ENCODE measurements around the gene CHCHD3.
A peak's percentile ranks its signal among the peaks of the same experiment; 100 is the strongest.
"Not testable (repeated sequence)": the region's sequence is repeated elsewhere in the genome, so short reads cannot be mapped to it uniquely, and the experiment has no call there.

CHCHD3 gene

GRCh38 chr7:132904209-132904608 lies 177.7 kb downstream of the CHCHD3 start:
- DNase-seq (ENCODE audit: low read depth, low spot score): no peak

GRCh38 chr7:132902294-132902693 lies 179.6 kb downstream of the CHCHD3 start:
- DNase-seq (ENCODE audit: low read depth, low spot score): not testable (repeated sequence)

GRCh38 chr7:132901241-132901640 lies 180.6 kb downstream of the CHCHD3 start:
- DNase-seq (ENCODE audit: low read depth, low spot score): no peak

GRCh38 chr7:132899833-132900232 lies 182.1 kb downstream of the CHCHD3 start:
- no peak for DNase-seq (ENCODE audit: low read depth, low spot score)

GRCh38 chr7:132898641-132899175 lies 183.2 kb downstream of the CHCHD3 start:
- DNase-seq (ENCODE audit: low read depth, low spot score): not testable (repeated sequence)

GRCh38 chr7:132897093-132897687 lies 184.7 kb downstream of the CHCHD3 start:
- DNase-seq (ENCODE audit: low read depth, low spot score): no peak

- no peak for DNase-seq (ENCODE audit: low read depth, low spot score)
Observed at GRCh38 chr7:132895231-132895630, 186.7 kb downstream of the CHCHD3 start.

GRCh38 chr7:132893560-132893959 lies 188.3 kb downstream of the CHCHD3 start:
- DNase-seq (ENCODE audit: low read depth, low spot score): no peak

GRCh38 chr7:132892744-132893143 lies 189.1 kb downstream of the CHCHD3 start:
- DNase-seq (ENCODE audit: low read depth, low spot score): not testable (repeated sequence)

- DNase-seq (ENCODE audit: low read depth, low spot score): no peak
Observed at GRCh38 chr7:132891554-132891953, 190.3 kb downstream of the CHCHD3 start.

- peak; percentile 2 for DNase-seq (ENCODE audit: low read depth, low spot score)
Observed at GRCh38 chr7:132882714-132883428, 199.0 kb downstream of the CHCHD3 start.

- no peak for DNase-seq (ENCODE audit: low read depth, low spot score)
Observed at GRCh38 chr7:132881317-132881716, 200.6 kb downstream of the CHCHD3 start.

GRCh38 chr7:132879579-132879978 lies 202.3 kb downstream of the CHCHD3 start:
- DNase-seq (ENCODE audit: low read depth, low spot score): no peak

GRCh38 chr7:132878204-132878919 lies 203.5 kb downstream of the CHCHD3 start:
- no peak for DNase-seq (ENCODE audit: low read depth, low spot score)

- no peak for DNase-seq (ENCODE audit: low read depth, low spot score)
Observed at GRCh38 chr7:132877573-132877972, 204.3 kb downstream of the CHCHD3 start.

GRCh38 chr7:132876576-132876975 lies 205.3 kb downstream of the CHCHD3 start:
- no peak for DNase-seq (ENCODE audit: low read depth, low spot score)

GRCh38 chr7:132872034-132872433 lies 209.9 kb downstream of the CHCHD3 start:
- no peak for DNase-seq (ENCODE audit: low read depth, low spot score)

GRCh38 chr7:132871419-132871818 lies 210.5 kb downstream of the CHCHD3 start:
- DNase-seq (ENCODE audit: low read depth, low spot score): no peak

GRCh38 chr7:132869166-132869861 lies 212.6 kb downstream of the CHCHD3 start:
- no peak for DNase-seq (ENCODE audit: low read depth, low spot score)

GRCh38 chr7:132866551-132866950 lies 215.3 kb downstream of the CHCHD3 start:
- no peak for DNase-seq (ENCODE audit: low read depth, low spot score)

GRCh38 chr7:132866144-132866531 lies 215.8 kb downstream of the CHCHD3 start:
- DNase-seq (ENCODE audit: low read depth, low spot score): no peak

All from activated naive CD8-positive, alpha-beta T cell treated with anti-CD3 and anti-CD28 coated beads, Interleukin-2, amount 50 U/mL, for 16 hours (primary cell).